HG03354 (cell line): ENCODE measurements around the gene TRIM14.

Experiments used
- ATAC-seq: cut with Tn5 transposase; IDR thresholded peaks from one replicate; pipeline ENCODE4 v1.9.1; 2021; ENCODE audit warnings: mild to moderate bottlenecking; ENCODE audit not compliant: unreplicated experiment, poor library complexity, severe bottlenecking

TRIM14 gene, protein sequence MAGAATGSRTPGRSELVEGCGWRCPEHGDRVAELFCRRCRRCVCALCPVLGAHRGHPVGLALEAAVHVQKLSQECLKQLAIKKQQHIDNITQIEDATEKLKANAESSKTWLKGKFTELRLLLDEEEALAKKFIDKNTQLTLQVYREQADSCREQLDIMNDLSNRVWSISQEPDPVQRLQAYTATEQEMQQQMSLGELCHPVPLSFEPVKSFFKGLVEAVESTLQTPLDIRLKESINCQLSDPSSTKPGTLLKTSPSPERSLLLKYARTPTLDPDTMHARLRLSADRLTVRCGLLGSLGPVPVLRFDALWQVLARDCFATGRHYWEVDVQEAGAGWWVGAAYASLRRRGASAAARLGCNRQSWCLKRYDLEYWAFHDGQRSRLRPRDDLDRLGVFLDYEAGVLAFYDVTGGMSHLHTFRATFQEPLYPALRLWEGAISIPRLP

DNA sequence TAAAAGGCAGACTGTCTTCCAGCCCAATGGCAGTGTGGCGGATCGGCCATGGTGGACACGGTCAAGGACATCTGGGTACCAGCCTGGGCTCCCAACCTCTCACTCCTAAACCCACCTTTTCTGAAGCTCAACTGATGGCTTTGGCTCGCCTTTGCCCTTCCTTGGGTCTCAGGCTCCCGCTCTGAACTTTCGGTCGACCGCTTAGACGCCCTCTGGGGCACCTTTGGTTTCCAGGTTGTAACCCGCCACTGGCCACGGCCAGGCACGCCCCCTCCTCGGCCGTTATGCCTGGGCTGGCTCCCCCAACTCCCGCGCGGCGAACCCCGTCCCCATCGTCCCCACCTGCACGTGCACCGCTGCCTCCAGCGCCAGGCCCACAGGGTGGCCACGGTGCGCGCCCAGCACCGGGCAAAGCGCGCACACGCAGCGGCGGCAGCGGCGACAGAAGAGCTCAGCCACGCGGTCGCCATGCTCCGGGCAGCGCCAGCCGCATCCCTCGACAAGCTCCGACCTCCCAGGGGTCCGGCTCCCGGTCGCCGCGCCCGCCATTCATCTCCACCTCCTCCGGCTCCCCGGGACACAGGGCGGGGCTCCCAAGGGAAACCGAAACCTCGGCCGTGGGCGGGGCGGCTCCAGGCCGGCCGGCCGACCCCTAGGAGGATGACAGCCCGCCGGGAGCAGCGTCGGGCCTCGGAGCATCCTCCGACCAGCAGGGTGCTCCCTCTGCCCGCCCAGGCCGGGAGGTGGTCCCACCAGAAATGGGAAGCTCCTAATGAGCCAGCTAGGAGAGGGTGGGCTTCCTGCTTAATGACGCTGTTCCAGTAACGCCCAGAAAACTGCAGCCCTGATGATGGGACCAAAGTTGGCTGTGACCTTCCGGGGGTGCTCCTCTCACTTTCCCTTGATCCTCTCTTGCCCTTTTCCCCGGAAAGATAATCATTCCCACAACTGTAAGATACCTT is at the start of gene TRIM14:
TRIM14 (minus strand) TSS at position 583 of the 962 bp plus-strand sequence; CDS start at position 549, 34 bp downstream.
- ATAC-seq, result peak; percentile 60

- no peak for ATAC-seq
Observed at GRCh38 chr9:98168153-98168780, 49.2 kb upstream of the TRIM14 start.

DNA sequence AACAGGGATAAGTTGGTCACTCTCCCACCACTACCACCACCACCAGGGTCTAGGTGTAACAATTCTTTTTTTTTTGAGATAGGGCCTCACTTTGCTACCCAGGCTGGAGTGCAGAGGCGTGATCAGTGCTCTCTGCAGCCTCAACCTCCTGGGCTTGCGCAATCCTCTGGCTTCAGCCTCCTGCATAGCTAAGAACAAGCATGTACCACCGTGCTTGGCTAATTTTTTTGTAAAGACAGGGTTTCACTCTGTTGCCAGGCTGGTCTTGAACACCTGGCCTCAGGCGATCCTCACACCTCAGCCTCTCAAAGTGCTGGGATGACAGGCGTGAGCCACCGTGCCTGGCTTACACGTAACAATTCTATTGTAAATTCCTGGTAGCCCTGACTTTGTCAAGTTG is 45.9 kb upstream of the TRIM14 start:
- no peak for ATAC-seq

DNA sequence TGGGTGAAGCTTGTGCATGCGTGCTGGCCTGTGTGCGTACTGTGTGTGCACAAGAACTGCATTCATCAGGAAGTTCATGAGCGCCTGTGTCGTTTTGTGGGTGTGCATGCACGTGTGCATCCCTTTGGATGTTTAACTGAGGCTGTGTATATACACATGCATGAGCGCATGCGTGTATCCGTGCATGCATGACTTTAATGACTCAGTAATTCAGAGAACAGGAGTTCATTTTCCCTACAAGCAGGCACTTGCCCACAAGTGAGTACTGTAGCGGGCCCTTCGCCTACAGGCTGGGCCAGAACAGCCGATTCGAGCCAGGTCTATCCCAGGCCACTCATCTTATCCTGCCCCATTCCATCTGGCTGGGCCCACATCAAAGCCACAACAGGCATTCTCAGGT is 43.6 kb upstream of the TRIM14 start:
- ATAC-seq, result no peak

- ATAC-seq, result no peak
Observed at GRCh38 chr9:98161851-98162250, 42.8 kb upstream of the TRIM14 start.

DNA sequence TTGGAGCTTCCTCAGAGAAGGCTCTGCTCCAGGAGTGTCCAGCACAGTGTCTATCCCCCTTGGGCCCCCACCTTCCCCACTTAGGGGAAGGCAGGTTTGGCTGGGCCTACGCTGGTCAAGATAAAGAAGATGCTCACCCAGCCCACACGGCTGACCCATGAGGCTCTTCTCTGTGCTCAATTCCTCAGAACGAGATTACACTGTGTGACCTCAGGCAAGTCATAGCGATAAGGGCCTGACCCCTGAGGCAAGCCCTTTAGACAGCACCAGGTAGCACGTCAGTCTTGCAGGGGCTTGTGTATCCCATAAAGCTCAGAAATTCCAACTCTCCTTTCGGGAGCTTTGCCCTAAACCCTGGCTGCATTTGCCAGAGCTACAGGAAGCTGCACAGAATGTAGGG is 40.8 kb upstream of the TRIM14 start:
- ATAC-seq, result no peak

GRCh38 chr9:98159301-98159700 is 40.3 kb upstream of the TRIM14 start:
- ATAC-seq, result no peak

GRCh38 chr9:98158071-98158831 is 39.2 kb upstream of the TRIM14 start:
- ATAC-seq, result no peak

DNA sequence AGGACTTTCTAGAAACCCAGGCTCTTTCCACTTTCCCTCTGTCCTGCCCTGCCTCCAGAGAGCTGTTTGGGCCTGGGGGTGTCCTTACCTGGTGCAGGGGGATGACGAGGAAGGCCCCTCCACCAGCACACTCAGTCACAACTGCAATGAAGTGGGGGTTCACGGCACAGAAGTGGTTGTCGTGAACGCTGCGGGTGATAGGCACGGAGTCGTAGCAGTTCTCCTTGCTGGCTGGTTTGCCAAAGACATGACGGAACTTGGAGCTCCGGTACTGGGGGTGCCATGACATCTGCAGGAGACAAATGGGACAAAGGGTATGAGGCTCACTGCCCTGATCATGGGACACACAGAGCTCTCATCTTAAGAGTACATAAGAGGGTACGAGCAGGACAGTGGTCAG is 38.4 kb upstream of the TRIM14 start:
- ATAC-seq, result no peak

GRCh38 chr9:98154678-98155077 is 35.7 kb upstream of the TRIM14 start:
- ATAC-seq, result no peak

DNA sequence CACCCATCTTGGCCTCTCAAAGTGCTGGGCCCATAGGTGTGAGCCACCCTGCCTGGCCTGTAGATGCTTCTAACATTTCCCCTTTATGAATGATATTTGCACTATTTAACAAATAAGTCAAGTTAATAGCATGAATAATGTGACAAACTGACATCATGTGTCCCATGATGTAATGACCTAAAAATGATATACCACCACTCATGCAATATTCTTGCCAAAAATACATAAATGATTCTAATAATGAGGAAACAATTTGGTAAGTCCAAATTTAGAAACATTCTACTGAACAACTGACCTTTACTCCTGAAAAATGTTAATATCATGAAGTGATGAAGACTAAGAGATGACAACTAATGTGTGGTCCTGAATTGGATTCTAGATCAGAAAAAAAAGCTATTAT is 33.5 kb upstream of the TRIM14 start:
- no peak for ATAC-seq

- ATAC-seq, result no peak
Observed at GRCh38 chr9:98150721-98151120, 31.7 kb upstream of the TRIM14 start.

GRCh38 chr9:98150164-98150563 is 31.1 kb upstream of the TRIM14 start:
- ATAC-seq, result no peak

GRCh38 chr9:98149422-98149821 is 30.4 kb upstream of the TRIM14 start:
- ATAC-seq, result no peak

DNA sequence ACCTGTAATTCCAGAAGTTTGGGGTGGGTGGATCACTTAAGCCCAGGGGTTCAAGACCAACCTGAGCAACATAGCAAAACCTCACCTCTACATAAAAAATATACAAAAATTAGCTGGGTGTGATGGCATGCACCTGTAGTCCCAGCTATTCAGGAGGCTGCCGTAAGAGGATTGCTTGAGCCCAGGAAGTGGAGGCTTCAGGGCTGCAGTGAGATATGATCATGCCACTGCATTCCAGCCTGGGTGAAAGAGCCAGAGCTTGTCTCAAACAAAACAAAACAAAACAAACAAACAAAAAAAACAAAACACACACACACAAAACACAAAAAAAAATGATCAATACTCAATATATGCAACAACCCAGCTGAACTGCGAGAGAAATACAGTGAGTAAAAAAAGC is 29.5 kb upstream of the TRIM14 start:
- no peak for ATAC-seq

DNA sequence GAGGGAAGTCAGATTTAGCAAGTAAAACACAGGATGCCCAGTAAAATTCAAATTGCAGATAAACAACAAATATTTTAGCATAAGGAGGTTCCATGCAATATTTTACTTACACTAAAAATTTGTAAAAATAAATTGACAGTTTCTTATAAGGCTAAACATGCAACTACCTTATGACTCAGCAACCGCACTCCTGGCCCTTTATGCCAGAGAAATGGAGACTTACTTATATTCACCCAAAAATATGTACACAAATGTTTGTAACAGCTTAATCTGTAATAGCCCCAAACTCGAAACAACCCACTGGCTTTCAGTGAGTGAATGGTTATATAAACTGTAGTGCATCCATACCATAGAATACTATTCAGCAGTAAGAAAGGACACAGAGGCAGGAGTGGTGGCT is 28.6 kb upstream of the TRIM14 start:
- no peak for ATAC-seq

DNA sequence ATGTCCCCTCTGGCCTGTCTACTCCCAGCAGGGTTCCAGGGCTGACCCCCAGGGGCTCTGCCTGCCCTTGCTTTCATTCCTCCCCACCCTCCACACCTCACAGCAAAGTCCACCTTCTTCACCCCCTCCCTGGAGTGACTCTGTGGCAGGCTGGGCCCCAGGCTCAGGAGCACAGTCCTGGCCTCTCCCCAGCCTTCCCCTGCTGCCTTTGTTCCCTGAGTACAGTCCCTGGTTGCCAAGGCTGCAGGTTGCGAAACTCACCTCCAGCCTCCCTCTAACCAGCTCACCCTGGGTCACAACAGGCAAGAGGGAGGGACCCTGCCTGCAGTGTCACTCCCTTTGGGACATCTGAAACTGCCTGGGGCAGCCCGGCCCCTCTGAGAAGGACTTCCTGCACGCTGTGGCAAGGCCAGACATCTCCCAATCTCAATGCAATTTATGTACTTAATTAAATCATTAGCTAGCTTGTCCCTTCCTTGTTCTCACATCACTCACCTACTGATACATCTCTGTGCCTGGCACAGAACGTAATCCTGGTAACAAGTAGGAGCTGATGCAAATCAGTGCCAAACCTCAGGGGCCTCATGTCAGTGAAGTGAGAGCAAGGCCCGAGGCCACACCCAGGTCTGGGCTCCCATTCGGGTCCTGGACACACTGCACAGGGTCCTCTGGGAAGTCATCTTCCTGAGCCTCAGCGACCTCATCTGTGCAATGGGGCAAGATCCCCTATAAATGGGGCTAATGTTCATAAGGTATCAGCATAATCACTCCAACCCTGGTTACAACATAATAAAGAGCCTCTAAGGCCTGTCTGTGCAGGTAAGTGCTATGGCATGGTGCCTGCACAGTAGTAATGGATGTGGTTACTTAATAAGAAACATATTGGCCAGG is 27.3 kb upstream of the TRIM14 start:
- ATAC-seq, result no peak

DNA sequence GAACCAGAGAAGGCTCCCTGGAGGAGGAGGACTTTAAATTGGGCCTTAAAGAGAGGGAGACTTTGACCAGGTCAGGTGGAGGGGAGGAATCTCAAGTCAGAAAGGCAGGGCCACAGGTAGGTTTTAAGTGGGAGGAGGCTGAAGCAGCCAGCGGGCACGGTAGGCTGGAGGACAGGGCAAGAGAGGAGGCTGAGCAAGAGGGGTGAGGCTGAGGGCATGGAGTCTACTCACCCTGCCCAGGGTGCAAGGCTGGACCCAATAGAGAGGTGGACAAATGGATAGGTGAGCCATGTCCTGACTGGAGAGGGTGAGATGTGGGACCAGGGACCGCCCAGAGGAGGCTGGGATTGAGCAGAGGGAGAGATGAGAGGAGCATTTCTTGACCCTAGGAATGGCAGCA is 25.6 kb upstream of the TRIM14 start:
- no peak for ATAC-seq

DNA sequence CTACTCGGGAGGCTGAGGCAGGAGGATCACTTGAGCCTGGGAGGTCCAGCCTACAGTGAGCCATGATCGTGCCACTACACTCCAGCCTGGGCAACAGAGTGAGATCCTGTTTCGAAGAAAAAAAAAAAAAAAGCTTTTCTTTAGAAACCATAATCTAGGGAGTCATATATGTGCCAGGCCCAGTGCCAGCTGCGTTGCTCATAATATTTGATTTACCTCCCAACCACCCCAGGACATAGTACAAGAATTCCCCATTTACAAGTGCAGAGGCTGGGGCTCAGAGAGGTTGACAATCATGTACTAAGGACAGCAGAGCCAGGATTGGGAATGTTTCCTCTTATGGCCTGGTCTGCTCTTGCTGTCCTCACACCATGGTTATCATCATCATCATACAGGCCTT is 25.1 kb upstream of the TRIM14 start:
- no peak for ATAC-seq
